Activated CD4-positive, alpha-beta T cell treated with anti-CD3 and anti-CD28 coated beads, Interleukin-2, Interleukin-4, amounts not matched to agents 100 ng/mL and 50 ng/mL, durations not matched to agents 16 hours and 8 hours (primary cell): ENCODE data around the gene PLEKHG4.

Experiments
- DNase-seq: peaks from one replicate; pipeline ENCODE4 v3.0.0-alpha.2; 2020; ENCODE audit warnings: low spot score

PLEKHG4 gene

GRCh38 chr16:67246081-67246755 lies 33.1 kb upstream of the PLEKHG4 start:
- DNase-seq = peak; percentile 51

GRCh38 chr16:67246756-67247191 lies 32.6 kb upstream of the PLEKHG4 start:
- DNase-seq = peak; percentile 39

GRCh38 chr16:67247192-67248072 lies 31.9 kb upstream of the PLEKHG4 start, which contains the start of gene FHOD1:
Gene FHOD1, minus strand, starts transcription at chr16:67247481. Its CDS starts 71 bp downstream, at chr16:67247410.
- DNase-seq = peak; percentile 99

GRCh38 chr16:67248073-67248400 lies 31.3 kb upstream of the PLEKHG4 start:
- no peak for DNase-seq

GRCh38 chr16:67248401-67249177 lies 30.7 kb upstream of the PLEKHG4 start, which contains the start of gene SLC9A5:
Gene SLC9A5, plus strand, starts transcription at chr16:67248979. Its CDS starts 36 bp downstream, at chr16:67249015.
- no peak for DNase-seq

GRCh38 chr16:67249178-67250044 lies 29.9 kb upstream of the PLEKHG4 start:
- no peak for DNase-seq

GRCh38 chr16:67250045-67250327 lies 29.3 kb upstream of the PLEKHG4 start:
- no peak for DNase-seq

- DNase-seq = no peak
These were observed 26.5 kb upstream of the PLEKHG4 start for GRCh38 chr16:67252609-67253497.

GRCh38 chr16:67254801-67255552 lies 24.4 kb upstream of the PLEKHG4 start:
- DNase-seq = no peak

- no peak for DNase-seq
These were observed 23.6 kb upstream of the PLEKHG4 start for GRCh38 chr16:67255553-67256221.

GRCh38 chr16:67256701-67257230 lies 22.6 kb upstream of the PLEKHG4 start:
- DNase-seq = no peak

GRCh38 chr16:67257486-67258160 lies 21.7 kb upstream of the PLEKHG4 start:
- no peak for DNase-seq

- no peak for DNase-seq
These were observed 21.0 kb upstream of the PLEKHG4 start for GRCh38 chr16:67258161-67258835.

GRCh38 chr16:67259705-67260104 lies 19.6 kb upstream of the PLEKHG4 start:
- no peak for DNase-seq

- DNase-seq = peak; percentile 50
These were observed 18.8 kb upstream of the PLEKHG4 start for GRCh38 chr16:67260426-67261063.

GRCh38 chr16:67263201-67263600 lies 16.1 kb upstream of the PLEKHG4 start:
- DNase-seq = no peak

- DNase-seq = no peak
These were observed 15.1 kb upstream of the PLEKHG4 start for GRCh38 chr16:67264277-67264676.
